ENCODE measurements around the gene PCDHGA5.
"Not testable (repeated sequence)": the region's sequence is repeated elsewhere in the genome, so short reads cannot be mapped to it uniquely, and the experiment has no call there.

Gene PCDHGA5

GRCh38 chr5:141388661-141389060 is 24.7 kb downstream of the PCDHGA5 start:
- no peak for DNase-seq

DNA sequence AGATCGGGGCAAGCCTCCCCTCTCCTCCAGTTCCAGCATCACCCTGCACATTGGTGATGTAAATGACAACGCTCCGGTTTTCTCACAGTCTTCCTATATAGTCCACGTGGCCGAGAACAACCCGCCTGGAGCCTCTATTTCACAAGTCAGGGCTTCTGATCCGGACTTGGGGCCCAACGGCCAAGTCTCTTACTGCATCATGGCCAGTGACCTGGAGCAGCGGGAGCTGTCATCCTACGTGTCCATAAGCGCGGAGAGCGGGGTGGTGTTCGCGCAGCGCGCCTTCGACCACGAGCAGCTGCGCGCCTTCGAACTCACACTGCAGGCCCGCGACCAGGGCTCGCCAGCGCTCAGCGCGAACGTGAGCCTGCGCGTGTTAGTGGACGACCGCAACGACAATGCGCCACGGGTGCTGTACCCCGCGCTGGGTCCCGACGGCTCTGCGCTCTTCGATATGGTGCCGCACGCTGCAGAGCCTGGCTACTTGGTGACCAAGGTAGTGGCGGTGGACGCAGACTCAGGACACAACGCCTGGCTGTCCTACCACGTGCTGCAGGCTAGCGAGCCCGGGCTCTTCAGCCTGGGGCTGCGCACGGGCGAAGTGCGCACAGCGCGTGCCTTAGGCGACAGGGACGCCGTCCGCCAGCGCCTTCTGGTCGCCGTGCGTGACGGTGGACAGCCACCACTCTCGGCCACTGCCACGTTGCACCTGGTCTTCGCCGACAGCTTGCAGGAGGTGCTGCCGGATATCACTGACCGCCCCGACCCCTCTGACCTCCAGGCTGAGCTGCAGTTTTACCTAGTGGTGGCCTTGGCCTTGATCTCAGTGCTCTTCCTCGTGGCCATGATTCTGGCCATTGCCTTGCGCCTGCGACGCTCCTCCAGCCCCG is 25.4 kb downstream of the PCDHGA5 start:
- no peak for DNase-seq

DNA sequence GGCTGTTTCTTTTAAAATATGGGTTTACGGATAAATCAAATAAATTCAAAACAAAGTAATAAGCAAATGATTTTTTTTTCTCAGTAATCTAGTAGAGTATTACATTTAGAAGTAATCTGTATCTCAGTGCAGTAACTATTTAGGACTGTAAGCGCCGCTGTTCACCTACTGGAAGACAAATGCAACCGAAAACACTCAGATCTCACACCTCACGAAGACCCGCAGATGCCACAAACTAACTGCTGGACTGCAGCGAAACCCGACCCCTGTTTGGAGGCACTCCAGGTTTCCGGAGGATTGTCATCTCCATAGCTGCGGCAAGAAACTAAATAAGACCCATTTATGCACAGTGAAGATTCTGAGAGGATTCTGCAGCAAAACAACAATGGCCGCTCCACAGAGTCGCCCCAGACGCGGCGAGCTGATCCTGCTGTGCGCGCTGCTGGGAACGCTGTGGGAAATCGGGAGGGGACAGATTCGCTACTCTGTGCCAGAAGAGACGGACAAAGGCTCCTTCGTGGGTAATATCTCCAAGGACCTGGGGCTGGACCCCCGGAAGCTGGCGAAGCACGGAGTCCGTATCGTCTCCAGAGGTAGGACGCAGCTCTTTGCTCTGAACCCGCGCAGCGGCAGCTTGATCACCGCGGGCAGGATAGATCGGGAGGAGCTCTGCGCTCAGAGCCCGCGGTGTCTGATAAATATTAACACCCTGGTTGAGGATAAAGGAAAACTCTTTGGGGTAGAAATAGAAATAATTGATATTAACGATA is 28.7 kb downstream of the PCDHGA5 start, which contains the start of gene PCDHGA8:
TSS of gene PCDHGA8 (plus strand) at position 205 of the 770 bp plus-strand sequence. CDS start at position 386, 181 bp downstream.
- peak; percentile 57 for DNase-seq

- no peak for DNase-seq
Observed at GRCh38 chr5:141393267-141393666, 29.3 kb downstream of the PCDHGA5 start.

DNA sequence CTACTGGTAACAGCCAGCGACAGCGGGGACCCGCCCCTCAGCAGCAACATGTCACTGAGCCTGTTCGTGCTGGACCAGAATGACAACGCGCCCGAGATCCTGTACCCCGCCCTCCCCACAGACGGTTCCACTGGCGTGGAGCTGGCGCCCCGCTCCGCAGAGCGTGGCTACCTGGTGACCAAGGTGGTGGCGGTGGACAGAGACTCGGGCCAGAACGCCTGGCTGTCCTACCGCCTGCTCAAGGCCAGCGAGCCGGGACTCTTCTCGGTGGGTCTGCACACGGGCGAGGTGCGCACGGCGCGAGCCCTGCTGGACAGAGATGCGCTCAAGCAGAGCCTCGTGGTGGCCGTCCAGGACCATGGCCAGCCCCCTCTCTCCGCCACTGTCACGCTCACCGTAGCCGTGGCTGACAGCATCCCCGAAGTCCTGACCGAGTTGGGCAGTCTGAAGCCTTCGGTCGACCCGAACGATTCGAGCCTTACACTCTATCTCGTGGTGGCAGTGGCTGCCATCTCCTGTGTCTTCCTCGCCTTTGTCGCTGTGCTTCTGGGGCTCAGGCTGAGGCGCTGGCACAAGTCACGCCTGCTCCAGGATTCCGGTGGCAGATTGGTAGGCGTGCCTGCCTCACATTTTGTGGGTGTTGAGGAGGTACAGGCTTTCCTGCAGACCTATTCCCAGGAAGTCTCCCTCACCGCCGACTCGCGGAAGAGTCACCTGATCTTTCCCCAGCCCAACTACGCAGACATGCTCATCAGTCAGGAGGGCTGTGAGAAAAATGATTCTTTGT is 30.6 kb downstream of the PCDHGA5 start:
- DNase-seq = not testable (repeated sequence)

DNA sequence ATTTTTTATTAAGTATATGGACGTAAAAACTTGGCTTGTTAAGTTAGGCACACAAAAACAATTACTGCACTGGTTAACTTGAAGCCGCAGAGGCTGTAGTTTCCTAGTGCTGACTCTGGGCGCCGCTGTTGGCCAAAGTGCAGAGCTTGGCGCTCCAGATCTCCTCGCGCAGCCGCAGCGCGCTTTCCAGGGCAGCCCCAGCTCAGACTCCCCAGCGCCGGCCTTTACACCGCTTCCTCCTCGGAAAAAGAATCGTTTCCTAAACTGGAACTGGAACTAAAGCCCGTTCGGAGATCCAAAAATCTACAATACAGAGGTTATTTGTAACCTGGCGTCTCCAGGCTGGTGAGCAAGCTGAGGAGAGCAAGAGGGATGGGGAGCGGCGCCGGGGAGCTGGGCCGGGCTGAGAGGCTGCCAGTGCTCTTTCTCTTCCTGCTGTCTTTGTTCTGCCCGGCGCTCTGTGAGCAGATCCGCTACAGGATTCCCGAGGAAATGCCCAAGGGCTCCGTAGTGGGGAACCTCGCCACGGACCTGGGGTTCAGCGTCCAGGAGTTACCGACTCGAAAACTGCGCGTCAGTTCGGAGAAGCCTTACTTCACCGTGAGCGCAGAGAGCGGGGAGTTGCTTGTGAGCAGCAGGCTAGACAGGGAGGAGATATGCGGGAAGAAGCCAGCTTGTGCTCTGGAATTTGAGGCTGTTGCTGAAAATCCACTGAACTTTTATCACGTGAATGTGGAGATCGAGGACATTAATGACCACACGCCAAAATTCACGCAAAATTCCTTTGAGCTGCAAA is 34.0 kb downstream of the PCDHGA5 start, which contains the start of gene PCDHGB5:
TSS of gene PCDHGB5 (plus strand) at position 192 of the 796 bp plus-strand sequence. CDS start at position 373, 181 bp downstream.
- peak; percentile 70 for DNase-seq

DNA sequence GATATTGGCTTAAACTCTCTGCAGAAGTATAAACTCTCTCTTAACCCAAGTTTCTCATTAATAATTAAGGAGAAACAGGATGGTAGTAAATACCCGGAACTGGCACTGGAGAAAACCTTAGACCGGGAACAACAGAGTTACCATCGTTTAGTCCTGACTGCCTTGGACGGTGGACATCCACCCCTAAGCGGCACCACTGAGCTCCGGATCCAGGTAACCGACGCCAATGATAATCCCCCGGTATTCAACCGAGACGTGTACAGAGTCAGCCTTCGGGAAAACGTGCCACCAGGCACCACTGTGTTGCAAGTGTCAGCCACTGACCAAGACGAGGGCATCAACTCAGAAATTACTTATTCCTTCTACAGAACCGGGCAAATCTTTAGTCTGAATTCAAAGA is 34.6 kb downstream of the PCDHGA5 start:
- DNase-seq = no peak

- DNase-seq = no peak
Observed at GRCh38 chr5:141399555-141400258, 35.7 kb downstream of the PCDHGA5 start.

DNA sequence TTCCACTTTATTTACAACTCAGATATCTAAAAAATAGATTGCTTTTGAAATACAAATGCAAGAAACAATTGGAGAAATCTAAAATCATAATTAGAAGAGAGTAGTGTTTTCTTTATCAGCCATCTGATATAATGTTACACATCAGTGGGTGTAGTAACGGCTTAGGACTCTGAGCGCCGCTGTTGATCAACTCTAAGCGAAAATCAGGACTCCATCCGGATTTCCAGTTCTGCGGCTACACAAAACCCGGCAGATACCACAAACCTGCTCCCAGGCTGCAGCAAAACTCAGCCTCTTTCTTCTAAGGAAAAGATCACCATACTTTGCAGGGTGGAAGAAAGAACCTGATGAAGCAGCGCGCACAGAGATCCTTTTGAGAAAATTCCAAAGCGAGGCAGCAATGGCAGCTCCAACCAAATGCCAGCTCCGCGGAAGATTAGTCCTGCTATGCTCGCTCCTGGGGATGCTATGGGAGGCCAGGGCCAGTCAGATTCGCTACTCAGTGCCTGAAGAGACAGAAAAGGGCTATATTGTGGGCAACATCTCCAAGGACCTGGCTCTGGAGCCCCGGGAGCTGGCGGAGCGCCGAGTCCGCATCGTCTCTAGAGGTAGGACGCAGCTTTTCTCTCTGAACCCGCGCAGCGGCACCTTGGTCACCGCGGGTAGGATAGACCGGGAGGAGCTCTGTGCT is 38.7 kb downstream of the PCDHGA5 start, which contains the start of gene PCDHGA9:
TSS of gene PCDHGA9 (plus strand) at position 226 of the 691 bp plus-strand sequence. CDS start at position 401, 175 bp downstream.
- DNase-seq = peak; percentile 48

- DNase-seq = no peak
Observed at GRCh38 chr5:141403387-141403786, 39.4 kb downstream of the PCDHGA5 start.

GRCh38 chr5:141407790-141408505 is 44.0 kb downstream of the PCDHGA5 start, which contains the start of gene PCDHGB6:
PCDHGB6 (plus strand) TSS chr5:141408021; CDS start chr5:141408203, 182 bp downstream.
- DNase-seq = peak; percentile 53

DNA sequence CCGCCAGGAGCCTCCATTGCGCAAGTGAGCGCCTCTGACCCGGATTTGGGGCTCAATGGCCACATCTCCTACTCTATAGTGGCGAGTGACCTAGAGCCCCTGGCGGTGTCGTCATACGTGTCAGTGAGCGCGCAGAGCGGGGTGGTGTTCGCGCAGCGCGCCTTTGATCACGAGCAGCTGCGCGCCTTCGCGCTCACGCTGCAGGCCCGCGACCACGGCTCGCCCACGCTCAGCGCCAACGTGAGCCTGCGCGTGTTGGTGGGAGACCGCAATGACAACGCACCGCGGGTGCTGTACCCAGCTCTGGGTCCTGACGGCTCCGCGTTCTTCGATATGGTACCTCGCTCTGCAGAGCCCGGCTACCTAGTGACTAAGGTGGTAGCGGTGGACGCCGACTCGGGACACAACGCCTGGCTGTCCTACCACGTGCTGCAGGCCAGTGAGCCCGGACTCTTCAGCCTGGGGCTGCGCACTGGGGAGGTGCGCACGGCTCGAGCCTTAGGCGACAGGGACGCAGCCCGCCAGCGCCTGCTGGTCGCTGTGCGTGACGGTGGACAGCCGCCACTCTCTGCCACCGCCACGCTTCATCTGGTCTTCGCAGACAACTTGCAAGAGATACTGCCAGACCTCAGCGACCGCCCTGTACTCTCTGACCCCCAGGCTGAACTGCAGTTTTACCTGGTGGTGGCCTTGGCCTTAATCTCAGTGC is 45.8 kb downstream of the PCDHGA5 start:
- no peak for DNase-seq

- DNase-seq = no peak
Observed at GRCh38 chr5:141411575-141411974, 47.6 kb downstream of the PCDHGA5 start.

DNA sequence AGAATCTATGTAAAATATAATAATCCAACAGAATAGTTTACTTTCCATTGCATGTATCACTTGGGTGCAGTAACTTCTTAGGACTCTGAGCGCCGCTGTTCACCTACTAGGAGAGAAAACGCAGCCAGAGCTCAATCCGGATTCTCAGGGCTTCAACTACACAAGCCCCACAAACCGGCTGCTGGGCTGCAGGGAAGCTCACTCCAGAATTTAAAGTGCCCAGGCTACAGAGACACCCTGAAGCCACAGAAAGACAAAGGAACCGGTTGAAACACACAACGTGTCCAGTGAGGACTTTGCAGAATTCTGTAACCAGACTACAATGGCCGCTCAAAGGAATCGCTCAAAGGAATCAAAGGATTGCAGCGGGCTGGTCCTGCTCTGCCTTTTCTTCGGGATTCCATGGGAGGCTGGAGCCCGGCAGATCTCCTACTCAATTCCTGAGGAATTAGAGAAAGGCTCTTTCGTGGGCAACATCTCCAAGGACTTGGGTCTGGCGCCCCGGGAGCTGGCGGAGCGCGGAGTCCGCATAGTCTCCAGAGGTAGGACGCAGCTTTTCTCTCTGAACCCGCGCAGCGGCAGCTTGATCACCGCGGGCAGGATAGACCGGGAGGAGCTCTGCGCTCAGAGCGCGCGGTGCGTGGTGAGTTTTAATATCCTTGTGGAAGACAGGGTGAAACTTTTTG is 49.0 kb downstream of the PCDHGA5 start, which contains the start of gene PCDHGA10:
TSS of gene PCDHGA10 (plus strand) at position 134 of the 686 bp plus-strand sequence. CDS start at position 323, 189 bp downstream.
- DNase-seq = peak; percentile 75

- DNase-seq = no peak
Observed at GRCh38 chr5:141413540-141414069, 49.6 kb downstream of the PCDHGA5 start.

DNA sequence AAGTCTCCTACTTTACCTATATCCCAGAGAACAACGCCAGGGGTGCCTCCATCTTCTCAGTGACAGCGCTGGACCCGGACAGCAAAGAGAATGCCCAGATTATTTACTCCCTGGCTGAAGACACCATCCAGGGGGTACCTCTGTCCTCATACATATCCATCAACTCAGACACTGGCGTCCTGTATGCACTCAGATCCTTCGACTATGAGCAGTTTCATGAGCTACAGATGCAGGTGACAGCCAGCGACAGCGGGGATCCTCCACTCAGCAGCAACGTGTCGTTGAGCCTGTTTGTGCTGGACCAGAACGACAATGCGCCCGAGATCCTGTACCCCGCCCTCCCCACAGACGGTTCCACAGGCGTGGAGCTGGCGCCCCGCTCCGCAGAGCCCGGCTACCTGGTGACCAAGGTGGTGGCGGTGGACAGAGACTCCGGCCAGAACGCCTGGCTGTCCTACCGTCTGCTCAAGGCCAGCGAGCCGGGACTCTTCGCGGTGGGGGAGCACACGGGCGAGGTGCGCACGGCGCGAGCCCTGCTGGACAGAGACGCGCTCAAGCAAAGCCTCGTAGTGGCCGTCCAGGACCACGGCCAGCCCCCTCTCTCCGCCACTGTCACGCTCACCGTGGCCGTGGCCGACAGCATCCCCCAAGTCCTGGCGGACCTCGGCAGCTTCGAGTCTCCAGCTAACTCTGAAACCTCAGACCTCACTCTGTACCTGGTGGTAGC is 50.7 kb downstream of the PCDHGA5 start:
- DNase-seq = not testable (repeated sequence)

DNA sequence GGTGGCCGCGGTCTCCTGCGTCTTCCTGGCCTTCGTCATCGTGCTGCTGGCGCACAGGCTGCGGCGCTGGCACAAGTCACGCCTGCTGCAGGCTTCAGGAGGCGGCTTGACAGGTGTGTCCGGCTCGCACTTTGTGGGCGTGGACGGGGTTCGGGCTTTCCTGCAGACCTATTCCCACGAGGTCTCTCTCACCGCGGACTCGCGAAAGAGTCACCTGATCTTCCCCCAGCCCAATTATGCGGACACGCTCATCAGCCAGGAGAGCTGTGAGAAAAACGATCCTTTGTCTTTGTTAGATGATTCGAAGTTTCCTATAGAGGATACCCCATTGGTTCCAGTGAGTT is 51.3 kb downstream of the PCDHGA5 start:
- not testable (repeated sequence) for DNase-seq

All from fibroblast of skin of right biceps (primary cell).